T47D (cell line): ENCODE measurements around the gene RAB11FIP3.
A peak's percentile ranks its signal among the peaks of the same experiment; 100 is the strongest.
"Not testable (repeated sequence)": the region's sequence is repeated elsewhere in the genome, so short reads cannot be mapped to it uniquely, and the experiment has no call there.

Source experiments
- DNase-seq, 2 experiments: peaks; one replicate each; pipeline versions ENCODE4 v3.0.0 to v3.0.0-alpha.2; 2011 to 2012; ENCODE audit warnings: low read depth in 1 of 2, low spot score in 1 of 2
- JUND ChIP-seq: IDR thresholded peaks from 2 replicates; pipeline ENCODE4 v1.6.1; 2012; ENCODE audit warnings: low read depth
- in situ Hi-C: cut with HindIII; loops from 2 replicates; pipeline ENCODE4 v1.10.0; 2016; ENCODE audit warnings: low sequenced_read_pairs, low pct_unique_long_range_greater_than_20kb

Gene RAB11FIP3, protein sequence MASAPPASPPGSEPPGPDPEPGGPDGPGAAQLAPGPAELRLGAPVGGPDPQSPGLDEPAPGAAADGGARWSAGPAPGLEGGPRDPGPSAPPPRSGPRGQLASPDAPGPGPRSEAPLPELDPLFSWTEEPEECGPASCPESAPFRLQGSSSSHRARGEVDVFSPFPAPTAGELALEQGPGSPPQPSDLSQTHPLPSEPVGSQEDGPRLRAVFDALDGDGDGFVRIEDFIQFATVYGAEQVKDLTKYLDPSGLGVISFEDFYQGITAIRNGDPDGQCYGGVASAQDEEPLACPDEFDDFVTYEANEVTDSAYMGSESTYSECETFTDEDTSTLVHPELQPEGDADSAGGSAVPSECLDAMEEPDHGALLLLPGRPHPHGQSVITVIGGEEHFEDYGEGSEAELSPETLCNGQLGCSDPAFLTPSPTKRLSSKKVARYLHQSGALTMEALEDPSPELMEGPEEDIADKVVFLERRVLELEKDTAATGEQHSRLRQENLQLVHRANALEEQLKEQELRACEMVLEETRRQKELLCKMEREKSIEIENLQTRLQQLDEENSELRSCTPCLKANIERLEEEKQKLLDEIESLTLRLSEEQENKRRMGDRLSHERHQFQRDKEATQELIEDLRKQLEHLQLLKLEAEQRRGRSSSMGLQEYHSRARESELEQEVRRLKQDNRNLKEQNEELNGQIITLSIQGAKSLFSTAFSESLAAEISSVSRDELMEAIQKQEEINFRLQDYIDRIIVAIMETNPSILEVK

DNA sequence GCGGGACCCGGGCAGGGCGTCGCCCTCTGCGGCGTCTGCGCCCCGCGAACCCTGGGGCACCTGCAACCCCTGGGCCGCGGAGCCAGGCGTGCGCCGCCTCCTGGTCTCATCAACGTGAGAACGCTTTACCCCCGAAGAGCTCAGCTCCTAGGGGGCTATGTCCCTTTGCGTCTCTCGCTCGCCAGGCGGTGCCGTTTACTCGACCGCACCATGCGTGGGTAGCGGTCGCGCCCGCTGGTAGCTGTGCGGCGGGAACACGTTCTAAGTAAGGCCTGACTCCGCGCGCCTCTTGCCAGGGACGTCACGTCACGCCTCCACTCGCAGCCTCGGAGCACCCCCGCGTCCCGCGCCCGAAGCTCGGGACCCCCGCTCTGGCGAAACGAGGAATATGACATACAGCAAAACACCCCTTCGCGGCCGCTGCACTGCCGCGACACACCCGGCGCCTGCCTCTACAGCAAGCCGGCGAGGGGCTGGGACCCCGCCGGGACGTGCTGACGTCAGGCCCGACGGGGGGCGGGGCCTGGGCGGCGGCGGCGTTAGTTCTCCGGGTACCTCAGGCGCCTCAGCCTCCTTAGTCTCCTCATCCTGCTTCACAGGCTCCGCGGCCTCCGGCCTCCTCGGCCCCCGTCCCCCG, at the start of gene RAB11FIP3:
Gene RAB11FIP3, plus strand, starts transcription at position 568 of the 637 bp plus-strand sequence. CDS start 358 bp downstream, outside the sequence.
- in situ Hi-C loops = no loop called here
- TF ChIP-seq JUND = no peak
- DNase-seq = peak; percentile 73 to 87

DNA sequence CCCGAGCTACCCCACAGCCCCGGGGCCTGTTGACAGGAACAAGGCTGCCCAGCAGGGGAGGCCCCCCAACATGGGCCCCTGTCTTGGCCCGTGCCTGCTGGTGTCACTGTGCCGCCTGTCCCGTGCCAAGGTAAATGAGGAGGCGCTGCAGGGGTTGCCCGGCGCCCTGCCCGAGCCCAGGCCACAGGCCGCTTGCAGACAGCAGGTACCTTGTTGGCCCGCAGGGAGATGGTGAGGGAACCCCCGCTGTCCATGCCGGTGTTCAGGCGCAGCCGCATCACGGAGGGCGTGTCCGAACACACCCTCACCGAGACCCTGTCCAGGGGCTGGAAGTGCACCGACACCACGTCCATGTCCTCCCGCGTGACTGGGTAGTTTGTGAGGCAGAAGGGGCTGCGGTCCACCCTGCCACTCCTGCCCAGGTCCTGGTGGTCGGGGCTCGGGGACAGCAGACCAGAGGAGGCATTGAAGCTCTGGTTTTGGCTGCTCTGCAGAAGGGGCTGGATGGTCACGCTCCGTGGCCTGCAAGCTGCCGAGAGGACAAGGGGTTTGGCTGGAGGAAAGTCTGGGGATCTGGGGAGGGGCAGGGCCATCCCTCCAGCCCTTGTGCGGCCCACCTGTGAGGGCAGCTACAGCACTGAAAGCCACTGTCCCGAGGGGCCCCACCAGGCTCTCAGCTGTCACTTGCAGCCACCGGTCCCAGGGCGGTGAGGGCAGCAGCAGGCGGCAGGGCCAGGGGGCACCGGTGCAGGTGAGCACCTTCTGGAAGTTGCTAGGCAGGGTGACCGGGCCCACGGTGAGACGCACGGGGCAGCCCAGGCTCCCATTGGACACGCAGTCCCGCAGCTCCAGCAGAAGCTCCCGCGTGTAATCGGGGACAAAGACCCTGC, 49.3 kb upstream of the RAB11FIP3 start:
- DNase-seq = no peak
- in situ Hi-C loops = no loop called here
- no peak for TF ChIP-seq JUND

DNA sequence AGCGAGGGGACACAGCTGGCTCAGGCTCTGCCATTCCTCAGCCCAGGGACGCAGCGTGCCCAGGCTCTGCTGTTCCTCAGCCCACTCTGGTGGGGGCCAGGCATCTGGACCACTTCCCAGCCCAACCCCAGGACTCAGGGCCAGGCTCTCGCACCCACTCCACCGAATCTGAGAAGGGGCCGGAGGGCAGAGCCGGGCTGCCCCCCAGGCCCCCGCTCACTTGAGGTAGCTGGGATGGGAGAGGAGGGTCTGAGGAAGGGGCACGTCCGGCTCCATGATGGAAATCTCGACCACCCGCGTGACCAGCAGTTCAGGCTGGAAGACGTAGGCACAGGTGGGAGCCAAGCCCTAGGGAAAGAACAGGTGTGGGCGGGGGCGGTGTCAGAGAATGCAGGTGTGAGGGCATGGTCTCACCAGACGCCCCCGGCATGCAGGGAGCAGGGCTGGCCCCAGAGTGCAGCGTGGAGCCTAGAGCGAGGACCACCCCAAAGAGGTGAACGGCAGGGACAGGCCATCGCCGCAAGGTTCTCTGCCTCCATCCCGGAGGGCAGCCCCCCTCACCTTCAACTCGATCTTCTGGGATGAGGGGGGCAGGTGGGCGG, 48.5 kb upstream of the RAB11FIP3 start:
- in situ Hi-C loops = no loop called here
- no peak for TF ChIP-seq JUND
- no peak for DNase-seq

DNA sequence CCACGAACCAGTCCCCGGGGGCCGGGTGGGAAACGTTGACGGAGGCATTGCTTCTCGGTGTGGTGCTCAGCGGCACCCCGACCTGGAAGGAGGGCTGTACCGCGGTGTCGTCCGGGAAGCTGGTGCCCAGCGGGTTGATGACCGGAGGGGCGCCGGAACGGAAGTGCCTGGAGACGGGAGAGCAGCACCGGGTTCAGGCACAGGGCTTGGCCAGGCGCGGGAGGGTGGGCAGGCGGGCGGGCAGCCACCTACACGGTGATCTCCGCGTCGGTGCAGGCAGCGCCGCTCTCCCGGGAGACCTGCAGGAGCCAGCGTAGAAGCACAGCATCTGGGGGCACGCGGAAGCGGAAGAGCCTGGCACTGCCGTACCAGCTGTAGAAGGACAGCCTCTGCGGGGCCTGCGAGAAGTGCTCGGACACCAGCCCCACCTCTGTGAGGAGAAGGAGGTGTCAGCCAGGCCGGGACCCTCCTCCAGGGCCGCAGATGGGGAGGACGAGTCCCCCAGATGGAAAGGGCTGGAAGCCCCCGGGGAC, 48.0 kb upstream of the RAB11FIP3 start:
- no peak for DNase-seq
- no peak for TF ChIP-seq JUND
- in situ Hi-C loops = no loop called here

DNA sequence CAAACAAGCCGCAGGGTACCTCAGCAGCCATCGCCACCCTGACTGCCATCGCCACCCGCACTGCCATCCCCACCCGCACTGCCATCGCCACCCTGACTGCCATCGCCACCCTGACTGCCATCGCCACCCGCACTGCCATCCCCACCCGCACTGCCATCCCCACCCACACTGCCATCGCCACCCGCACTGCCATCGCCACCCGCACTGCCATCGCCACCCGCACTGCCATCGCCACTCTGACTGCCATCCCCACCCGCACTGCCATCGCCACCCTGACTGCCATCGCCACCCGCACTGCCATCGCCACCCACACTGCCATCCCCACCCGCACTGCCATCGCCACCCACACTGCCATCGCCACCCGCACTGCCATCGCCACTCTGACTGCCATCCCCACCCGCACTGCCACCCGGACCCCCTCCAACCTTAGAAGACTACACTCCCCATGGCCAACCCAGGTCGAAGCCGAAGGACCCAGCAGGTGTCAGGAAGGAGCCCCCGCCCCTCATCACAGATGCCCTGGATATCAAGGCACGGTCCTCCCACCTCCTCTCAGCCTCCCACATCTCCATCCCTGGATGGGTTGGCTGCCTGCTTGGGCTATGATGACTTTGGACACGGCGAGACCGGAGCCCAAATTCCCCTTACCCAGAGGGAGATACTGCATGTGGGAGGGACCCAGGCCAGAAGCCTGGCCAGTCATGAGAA, 47.2 kb upstream of the RAB11FIP3 start:
- DNase-seq, in situ Hi-C loops: not testable (repeated sequence)

DNA sequence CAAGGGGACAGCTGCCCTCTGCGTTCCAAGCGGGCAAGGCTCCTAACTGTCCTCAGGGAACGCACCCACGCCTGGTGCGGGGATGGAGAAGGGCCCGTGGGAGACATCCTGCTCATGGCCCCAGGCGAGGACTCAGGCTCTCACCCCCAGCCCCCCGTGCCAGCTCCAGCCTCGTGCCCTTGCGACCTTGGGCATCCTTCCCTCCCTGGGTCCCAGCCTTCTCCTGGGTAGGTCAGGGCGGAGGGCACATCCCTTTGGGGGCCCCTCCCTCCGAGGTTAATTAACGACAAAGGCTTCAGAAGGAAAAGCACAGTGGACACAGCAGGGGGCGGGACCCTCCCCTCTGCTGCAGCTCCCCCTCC, 46.6 kb upstream of the RAB11FIP3 start:
- in situ Hi-C loops = no loop called here
- TF ChIP-seq JUND = no peak
- DNase-seq = no peak

DNA sequence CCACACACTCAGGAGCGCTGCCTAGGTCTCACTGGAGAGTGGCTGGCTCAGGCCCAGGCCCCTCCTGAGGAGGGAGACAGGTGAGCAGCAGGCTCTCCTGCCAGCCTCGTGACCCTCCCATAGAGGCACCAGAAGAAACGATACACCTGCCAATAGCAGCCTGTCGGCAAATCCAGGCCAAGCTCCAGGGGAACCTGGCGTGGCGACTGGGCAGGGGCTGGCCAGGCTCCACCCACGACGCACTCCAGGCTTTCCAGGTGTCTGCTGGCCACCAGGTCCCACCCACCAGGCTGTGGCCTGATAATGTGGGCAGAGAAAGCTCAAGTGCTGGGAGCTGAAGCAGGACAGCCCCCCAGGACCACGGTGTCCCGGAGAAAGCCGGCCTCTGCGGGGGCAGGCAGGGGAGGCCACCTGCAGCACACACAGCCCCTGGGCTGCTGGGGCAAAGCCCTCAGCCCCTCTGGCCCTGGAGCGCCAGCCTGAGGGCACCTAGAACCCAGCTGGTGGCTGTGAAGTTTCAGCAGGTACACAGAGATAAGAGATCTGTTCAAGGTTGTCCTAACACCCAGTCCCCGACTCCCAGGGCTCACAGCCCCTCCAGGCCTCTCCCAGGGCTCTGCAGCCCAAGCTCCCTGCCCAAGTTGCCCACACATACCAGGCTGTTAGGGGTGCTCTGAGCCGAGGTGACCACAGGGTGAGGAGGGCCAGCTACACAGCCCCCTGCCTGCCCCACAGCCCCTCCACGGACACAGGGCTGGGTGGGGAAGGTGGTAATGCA, 46.1 kb upstream of the RAB11FIP3 start:
- TF ChIP-seq JUND = no peak
- in situ Hi-C loops = no loop called here
- DNase-seq = peak in 1 of 2 experiments; percentile 85

DNA sequence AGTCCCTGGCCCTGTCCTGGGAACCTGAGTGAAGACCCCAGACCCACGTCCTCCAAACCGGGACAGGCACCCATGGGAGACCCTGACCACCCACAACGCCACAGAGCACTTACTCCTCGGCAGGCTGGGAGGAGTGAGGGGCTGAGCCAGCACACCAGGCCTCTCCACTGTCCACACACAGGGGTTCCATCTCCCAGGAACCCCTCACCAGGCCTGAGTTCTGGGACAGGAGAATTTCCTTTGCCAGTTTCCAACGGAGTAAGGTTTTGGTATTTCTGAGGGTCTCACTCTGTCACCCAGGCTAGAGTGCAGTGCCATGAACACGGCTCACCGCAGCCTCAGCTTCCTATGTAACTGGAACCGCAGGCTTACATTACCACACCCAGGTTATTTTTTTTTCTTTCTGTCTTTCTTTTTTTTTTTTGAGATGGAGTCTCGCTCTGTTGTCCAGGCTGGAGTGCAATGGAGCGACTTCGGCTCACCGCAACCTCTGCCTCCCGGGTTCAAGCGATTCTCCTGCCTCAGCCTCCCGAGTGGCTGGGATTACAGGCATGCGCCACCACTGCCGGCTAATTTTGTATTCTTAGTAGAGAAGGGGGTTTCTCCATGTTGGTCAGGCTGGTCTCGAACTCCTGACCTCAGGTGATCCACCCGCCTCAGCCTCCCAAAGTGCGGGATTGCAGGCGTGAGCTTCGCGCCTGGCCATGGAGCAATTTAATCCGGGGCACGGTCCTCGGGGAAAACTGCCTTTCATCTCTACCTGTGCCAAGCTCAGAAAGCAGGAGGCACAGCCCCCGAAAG, 45.3 kb upstream of the RAB11FIP3 start:
- no peak for DNase-seq
- no peak for TF ChIP-seq JUND
- in situ Hi-C loops = no loop called here

DNA sequence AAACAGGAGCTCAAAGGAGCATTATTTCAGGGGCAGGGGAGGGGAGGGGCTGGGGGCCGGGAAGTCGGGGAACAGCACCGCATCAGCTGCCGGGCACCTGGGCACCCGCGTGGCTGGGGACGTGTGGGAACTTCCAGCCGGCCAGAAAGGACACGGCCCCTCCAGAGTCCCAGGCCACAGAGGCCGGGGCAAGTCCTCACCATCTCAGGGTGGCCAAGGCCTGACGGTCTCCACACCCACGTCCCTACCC, 44.8 kb upstream of the RAB11FIP3 start:
- no peak for DNase-seq
- in situ Hi-C loops = no loop called here
- TF ChIP-seq JUND = no peak
